8988T (cell line): Measurements from ENCODE around the gene PRKCH.
"Not testable (repeated sequence)": the region's sequence is repeated elsewhere in the genome, so short reads cannot be mapped to it uniquely, and the experiment has no call there.

Experiments used
- DNase-seq: peaks from one replicate; pipeline ENCODE4 v3.0.0; 2011

Gene PRKCH

GRCh38 chr14:61396279-61396678 lies 74.9 kb downstream of the PRKCH start:
- DNase-seq: no peak

- no peak for DNase-seq
These were observed 75.3 kb downstream of the PRKCH start for GRCh38 chr14:61396694-61397093.

DNA sequence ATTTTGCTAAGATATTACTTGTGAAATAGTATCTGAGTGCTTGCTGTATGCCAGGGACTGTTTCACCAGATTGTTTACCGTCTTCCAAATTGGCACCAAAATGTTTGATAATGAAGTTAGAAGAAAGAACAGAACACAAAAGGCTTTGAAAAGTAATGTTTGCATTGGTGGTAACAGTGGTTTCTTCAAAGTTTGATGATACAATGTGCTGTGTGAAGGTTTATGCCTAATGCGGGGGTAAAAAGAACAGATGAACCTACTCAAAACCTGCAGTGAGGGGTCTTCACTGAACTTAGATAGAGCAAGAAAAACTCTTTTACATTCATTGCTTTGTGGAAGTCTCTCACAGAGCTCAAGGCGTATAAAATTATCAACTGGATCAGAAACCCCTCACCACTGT lies 76.2 kb downstream of the PRKCH start:
- no peak for DNase-seq

DNA sequence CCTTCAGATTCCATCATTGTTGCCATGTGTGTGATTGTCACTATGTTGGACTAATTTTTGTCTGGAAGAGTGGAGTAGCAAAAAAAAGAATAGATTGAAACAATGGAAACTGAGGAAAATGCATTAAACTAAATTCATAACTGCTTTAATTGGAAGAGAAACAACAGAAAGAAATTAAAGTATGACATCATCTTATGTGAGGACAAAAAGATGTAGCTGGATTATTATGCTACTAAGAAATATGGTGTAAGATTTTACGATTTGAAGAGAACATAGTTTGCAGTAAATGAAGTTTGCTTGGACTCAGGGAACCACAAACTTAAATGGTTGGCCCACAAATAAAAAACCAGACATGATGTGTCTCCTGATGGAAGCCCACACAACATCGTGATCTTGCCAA lies 76.8 kb downstream of the PRKCH start:
- DNase-seq: no peak

DNA sequence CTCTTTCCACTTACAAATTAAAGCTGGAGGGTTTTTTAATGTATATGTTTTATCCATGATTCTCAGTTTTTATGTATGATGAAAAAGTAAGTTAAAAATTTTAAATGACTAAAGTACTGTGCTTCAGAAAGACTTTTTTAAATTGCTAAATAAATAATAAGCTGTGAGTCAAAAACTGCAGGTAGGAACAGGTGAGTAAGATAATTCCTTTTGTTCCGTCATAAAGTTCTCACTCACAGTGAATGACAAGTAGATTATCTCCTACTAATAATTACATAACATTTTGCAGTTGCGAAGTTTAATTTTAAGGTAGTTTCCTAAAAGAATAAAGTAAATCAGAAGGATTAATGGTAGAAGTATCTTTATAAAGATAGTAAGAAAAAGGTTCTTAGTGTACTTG lies 78.0 kb downstream of the PRKCH start:
- no peak for DNase-seq

DNA sequence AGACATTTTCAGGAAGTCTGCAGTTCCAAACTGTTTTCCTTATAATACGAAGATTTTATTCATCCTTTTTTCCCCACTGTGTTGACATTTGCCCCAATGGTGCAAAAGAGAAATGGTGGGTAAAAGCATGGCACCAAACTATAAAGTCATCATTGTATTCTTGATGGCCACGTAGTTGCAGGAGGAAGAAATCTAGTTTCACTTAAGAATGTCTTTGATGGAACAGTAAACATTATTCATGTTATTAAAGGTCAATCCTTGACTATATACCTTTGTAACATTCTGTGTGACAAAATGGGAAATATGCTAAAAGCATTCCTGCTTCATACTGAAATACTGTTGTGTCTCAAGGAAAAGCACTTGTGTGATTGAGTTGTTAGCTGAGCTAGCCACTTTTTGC lies 80.1 kb downstream of the PRKCH start:
- no peak for DNase-seq

DNA sequence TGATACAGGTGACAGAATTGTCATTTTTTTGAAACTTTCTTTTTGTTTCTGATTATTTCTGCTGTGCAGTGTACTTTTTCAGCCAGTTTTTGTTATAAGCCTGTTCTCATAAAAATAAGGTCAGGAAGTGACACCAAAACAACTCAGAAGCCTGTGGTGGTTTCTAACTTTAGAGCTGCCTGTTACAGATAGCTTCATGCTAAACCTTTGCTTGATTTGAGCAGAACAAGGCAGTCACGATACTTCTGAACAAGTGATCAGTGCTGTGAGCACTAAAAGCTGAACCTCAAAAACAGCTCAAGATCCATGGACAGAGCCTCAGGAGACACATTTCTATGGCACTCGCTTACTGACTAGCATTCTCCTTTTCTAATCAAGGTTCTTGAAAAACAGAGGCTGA lies 82.0 kb downstream of the PRKCH start:
- no peak for DNase-seq

DNA sequence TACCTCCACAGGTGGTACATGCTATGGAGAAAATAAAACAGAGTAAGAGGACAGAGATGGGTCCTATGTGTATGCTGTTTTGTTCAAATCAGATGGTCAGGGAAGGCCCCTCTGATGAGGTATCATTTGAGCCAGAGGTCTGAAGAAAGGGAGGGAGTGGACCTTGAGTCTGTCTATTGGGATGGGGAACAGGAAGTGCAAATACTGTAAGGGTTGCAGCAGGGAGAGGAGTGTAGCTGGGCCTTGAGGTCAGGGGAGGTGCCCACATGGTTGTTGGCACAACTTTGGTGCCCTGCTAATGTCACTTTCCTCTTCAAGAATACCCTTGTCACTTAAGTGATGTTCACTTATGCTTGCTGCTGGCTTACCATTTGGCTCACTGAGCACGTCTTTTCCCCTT lies 83.3 kb downstream of the PRKCH start:
- DNase-seq: no peak

- DNase-seq: no peak
These were observed 84.8 kb downstream of the PRKCH start for GRCh38 chr14:61406198-61406597.

DNA sequence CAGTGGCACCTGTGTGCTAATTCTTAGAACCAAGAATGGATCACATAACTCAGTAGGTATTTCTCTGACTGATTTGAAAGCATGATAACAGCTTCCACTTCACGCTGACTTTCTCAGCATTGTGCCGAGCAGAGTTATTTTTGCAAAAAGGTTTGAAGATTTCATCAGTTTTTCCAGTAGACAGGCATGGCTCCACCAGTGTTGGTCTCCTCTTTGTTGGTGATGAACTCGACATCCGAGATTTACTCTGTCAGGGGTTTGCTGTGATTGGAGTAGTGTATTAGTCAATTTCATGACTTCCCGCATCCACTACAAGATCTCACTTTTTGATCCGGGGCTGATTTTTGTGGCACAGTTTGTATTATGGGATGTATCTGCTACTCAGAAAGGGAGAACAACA lies 85.3 kb downstream of the PRKCH start:
- no peak for DNase-seq

DNA sequence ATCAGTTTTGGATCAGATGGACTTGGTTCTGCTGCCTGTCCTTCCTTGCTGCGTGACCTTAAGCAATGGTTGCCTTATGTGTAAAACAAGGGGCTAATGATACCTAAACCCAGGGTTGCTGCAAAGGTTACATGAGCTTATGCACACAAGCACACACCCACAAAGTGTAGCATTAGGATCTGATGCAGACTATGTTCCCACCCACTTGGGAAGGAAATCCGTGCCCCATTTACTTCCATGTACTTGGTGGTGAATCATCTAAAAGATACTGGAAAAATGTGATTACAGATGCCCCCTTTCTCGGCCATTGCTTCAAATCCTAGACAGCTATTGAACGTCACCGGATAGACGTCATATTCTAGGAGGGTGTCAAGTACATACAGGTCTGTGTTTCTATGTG lies 87.1 kb downstream of the PRKCH start:
- no peak for DNase-seq

DNA sequence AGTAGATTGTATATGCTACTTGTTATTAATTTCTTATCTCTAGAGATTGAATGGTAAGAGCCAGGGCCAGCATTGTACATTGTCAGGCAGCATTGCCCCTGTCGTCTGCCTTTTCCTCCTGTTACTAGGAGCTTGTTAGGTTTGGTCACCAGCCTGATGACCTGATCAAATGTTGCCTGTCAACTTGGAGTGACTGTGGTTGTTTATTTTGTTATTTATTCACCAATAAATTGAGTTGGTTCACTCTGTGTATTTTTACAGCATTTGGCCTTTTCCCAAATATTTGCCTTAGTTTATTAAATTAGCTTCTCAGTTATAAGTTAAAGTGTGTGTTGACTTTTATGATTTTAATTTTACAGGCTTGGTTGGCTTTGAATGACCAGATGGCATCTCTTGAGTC lies 88.4 kb downstream of the PRKCH start:
- DNase-seq: no peak

- DNase-seq: not testable (repeated sequence)
These were observed 94.6 kb downstream of the PRKCH start for GRCh38 chr14:61415934-61416333.

GRCh38 chr14:61416591-61416990 lies 95.2 kb downstream of the PRKCH start:
- no peak for DNase-seq

GRCh38 chr14:61417141-61417540 lies 95.8 kb downstream of the PRKCH start:
- DNase-seq: no peak

GRCh38 chr14:61417883-61418455 lies 96.6 kb downstream of the PRKCH start:
- no peak for DNase-seq

DNA sequence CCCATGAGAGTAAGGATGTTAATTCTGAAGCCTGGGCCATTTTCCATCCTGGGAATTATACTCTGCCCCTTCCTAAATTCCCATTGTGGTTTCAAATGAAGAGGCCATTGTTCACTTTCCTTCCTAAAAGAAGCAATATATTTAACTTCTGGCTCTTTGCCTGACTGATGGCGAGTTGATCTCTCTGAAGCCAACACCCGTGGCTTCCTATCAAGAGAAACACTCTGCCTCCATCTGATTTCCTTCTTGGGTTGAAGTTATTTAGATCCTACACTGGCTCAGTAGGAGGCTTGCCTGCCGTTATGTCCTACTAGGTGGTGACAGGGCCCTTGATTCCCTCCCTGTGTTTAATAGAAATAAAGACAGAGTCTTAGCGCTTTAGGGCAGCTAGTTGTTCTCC lies 97.4 kb downstream of the PRKCH start:
- DNase-seq: no peak

- DNase-seq: no peak
These were observed 97.8 kb downstream of the PRKCH start for GRCh38 chr14:61419201-61419600.

DNA sequence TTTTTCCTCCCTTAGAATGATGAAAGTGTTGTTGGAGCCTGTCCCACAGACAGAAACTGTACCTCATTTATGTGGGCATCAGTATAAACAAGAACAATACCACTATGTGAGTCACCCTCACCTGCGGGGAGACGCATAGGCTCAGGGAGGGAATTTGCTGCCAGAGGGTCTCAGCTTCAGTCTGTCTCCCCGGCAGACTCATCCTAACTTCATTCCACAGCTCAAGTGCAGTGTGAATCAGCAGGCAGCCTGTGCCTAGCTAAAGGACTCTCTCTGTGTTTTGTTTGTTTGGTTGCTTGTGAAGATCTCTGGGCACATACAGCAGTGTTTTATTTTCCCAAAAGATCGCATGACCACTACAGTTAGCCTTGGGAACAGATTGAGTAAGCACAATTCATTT lies 98.9 kb downstream of the PRKCH start:
- no peak for DNase-seq

DNA sequence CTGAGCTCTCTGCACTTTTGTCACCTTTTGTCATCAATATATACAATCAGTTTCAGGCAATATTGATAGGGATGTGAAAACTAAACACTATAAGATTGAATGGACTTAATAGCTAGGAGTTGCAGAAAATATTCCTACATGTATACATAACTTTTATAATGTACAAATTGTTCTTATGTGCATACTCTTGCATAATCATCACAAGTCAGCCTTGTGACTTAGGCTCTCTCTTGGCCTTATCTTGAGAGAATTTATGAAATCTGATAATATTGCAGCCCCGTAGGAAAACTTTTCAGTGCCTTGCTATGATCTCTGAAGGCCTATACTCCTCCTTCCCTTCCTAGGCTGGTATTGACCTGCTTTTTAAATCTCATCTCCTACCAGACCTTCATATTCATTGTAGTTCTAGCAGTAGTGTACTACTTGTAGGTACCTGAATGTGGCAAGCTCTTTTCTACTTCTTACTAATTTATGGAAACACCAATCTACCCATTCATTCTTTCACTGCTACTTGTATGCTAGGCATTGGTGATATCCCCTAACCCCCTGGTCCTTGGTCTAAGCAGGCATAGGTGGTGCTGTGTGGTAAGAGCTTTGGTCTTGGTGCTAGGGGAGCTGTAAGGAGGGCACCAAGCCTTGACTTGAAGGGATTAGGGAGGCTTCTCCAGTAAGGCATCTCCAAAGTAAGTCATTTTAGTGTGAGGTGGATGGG lies 100.0 kb downstream of the PRKCH start:
- no peak for DNase-seq

GRCh38 chr14:61426048-61426447 lies 104.7 kb downstream of the PRKCH start:
- no peak for DNase-seq

GRCh38 chr14:61428261-61428660 lies 106.9 kb downstream of the PRKCH start:
- no peak for DNase-seq

DNA sequence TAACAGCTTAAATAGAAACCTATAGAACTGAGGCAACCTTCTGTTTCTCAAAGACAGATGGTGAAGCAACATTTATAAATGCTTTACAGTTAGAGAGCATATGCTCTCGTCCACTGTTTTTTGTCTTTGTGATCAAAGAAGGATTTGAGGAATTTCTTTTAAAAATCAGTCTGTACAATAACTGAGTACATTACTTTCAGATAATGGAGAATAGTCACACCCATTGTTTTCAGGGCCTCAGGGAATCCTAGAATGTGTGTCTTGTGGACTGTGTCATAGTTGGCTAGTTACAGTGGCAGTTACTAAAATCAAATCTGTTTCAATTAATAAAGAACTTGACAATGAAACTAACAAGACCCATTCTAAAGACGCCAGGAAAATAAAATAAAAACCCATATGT lies 107.9 kb downstream of the PRKCH start:
- no peak for DNase-seq

DNA sequence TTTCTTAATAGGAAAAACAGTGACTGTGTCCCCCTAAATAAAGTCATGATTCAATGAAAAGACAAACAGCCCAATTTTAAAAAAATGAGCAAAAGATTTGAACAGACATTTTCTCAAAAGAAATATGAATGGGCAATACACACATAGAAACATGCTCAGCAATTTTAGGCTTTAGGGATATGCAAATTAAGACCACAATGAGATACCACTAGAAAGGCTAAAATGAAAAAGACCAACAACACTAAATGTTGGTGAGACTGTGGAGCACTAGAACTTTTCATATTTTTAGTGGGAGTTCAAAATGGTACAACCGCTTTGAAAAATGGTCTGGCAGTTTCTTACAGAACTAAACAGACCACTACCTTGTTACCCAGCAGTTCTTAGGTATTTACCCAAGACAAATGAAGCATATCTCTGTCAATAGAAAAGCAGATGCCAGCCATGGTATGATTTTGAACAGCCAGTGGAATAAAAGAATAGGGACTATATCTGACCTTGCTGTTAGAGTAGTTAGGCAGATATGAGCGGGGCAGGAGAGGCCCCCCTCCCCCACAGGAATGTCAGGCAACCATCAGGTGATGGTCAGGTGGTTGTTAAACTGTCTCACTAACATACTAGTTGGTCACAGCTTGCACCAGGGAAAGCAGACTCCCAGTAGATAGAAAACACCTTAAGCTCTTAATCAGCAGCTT lies 108.8 kb downstream of the PRKCH start:
- DNase-seq: no peak

DNA sequence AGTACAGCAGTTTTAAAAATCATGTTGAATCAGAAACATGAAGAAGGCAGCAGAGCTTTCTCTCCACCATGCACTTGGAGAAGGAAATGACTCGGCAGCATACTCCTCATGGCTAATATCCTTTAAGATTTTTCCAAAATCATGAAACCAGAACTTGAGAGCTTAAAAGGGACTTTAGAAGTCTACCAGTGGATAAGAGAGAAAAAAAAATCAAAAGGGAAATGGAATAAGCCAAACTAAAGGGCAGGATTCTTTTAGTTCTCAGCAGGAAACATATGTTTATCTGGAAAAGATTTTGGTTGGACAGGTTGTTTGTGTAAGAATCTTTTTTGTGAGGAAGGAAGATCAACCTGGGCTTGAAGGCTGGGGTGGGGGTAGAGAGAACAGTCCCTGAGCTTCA lies 111.8 kb downstream of the PRKCH start:
- DNase-seq: no peak
